Memory B cell (primary cell): Measurements from ENCODE around the gene TAC1.

Source experiments
- ATAC-seq: fragments of 150-1000 bp; cut with Tn5 transposase; 2 replicates; pipeline ENCODE4 v1.10.0; 2021; ENCODE audit warnings: low read depth, mild to moderate bottlenecking, moderate library complexity
- DNase-seq, 2 donors: peaks; one replicate each; pipeline ENCODE4 v3.0.0; 2022; ENCODE audit warnings: low spot score in 2 of 2
- H3K27ac Mint-ChIP-seq: one replicate; pipeline ENCODE4 v1.8.0; 2022; ENCODE audit warnings: mild to moderate bottlenecking, moderate library complexity, mixed read lengths
- H3K27me3 Mint-ChIP-seq: one replicate; pipeline ENCODE4 v1.8.0; 2022; ENCODE audit warnings: mixed read lengths
- H3K36me3 Mint-ChIP-seq: one replicate; pipeline ENCODE4 v1.8.0; 2022; ENCODE audit warnings: mild to moderate bottlenecking, mixed read lengths
- H3K4me1 Mint-ChIP-seq: one replicate; pipeline ENCODE4 v1.8.0; 2022; ENCODE audit warnings: mixed read lengths
- H3K4me3 Mint-ChIP-seq: one replicate; pipeline ENCODE4 v1.8.0; 2022; ENCODE audit warnings: mild to moderate bottlenecking, moderate library complexity, mixed read lengths
- H3K9me3 Mint-ChIP-seq: one replicate; pipeline ENCODE4 v1.8.0; 2022; ENCODE audit warnings: mixed read lengths

The TAC1 gene

GRCh38 chr7:97731736-97732564, at the start of gene TAC1:
TSS of gene TAC1 (plus strand) at chr7:97732086. CDS start at chr7:97732613, 527 bp downstream.
- Mint-ChIP-seq H3K9me3 (peaks cover 2% of the 10 kb centered on the region), H3K4me1 (no peaks in the 10 kb centered on the region), H3K27me3 (peaks cover 16% of the 10 kb centered on the region), H3K4me3 (no peak within 1 kb of the TSS), H3K27ac (no peak within 1 kb of the TSS), H3K36me3 (no peaks in the 10 kb centered on the region)
- no peak for ATAC-seq
- DNase-seq = no peak

DNA sequence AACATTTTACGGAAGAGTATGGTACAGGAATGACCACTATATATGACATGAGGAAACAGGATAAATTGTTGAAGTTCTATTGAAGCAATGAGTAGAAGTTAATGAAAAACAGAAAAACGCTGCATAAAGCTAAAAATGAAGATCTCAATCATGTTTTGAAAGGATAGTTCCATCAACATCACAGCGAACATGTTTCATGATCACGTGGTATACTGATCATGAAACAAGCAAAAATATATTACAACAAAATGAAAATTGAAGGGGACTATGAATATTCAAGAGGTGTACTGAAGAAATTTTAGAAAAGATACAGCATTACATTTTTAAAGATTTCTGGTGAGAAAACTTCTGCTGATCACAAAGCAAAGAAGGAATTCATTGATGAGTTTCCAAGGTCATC, 45.9 kb upstream of the TAC1 start:
- no peak for DNase-seq

GRCh38 chr7:97693586-97693985, 38.3 kb upstream of the TAC1 start:
- no peaks in the 10 kb centered on the region for H3K9me3 Mint-ChIP-seq
- H3K27me3 Mint-ChIP-seq = peaks cover under 1% of the 10 kb centered on the region
- H3K4me3 Mint-ChIP-seq = no peak overlapping the region
- DNase-seq = no peak
- H3K36me3 Mint-ChIP-seq = no peaks in the 10 kb centered on the region
- H3K27ac Mint-ChIP-seq = no peak overlapping the region
- no peaks in the 10 kb centered on the region for H3K4me1 Mint-ChIP-seq
- ATAC-seq = no peak

More for the DNA sequence above, 45.9 kb upstream of the TAC1 start:
- Mint-ChIP-seq H3K27me3 (peaks cover 1% of the 10 kb centered on the region), H3K4me1 (no peaks in the 10 kb centered on the region), H3K4me3 (no peak overlapping the region), H3K9me3 (no peaks in the 10 kb centered on the region), H3K36me3 (no peaks in the 10 kb centered on the region), H3K27ac (no peak overlapping the region)
- no peak for ATAC-seq

- DNase-seq (no peak), ATAC-seq (no peak)
- H3K27ac Mint-ChIP-seq = no peak overlapping the region
- no peaks in the 10 kb centered on the region for H3K36me3 Mint-ChIP-seq
- no peaks in the 10 kb centered on the region for H3K9me3 Mint-ChIP-seq
- no peak overlapping the region for H3K4me3 Mint-ChIP-seq
- no peaks in the 10 kb centered on the region for H3K27me3 Mint-ChIP-seq
- H3K4me1 Mint-ChIP-seq = no peaks in the 10 kb centered on the region
Observed at GRCh38 chr7:97694355-97694754, 37.5 kb upstream of the TAC1 start.

DNA sequence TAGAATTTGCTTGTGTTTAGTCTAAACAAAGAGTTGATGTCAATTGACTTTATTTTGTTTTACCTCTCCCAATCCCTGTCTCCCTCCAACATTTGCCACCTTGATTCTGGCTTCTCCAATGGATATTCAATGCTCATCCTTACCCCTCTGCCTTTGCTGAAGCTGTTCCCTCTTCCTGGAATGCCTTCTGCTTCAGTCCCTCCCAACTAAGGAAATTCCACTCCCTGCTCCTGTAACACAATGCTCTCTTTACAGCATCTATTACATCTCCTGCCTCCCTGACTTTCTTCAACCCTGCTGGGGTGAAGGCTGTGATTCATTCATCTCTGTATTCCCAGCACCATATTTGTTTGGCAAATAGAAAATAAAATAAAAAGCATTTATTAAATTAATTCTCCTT, 34.5 kb upstream of the TAC1 start:
- no peaks in the 10 kb centered on the region for H3K27me3 Mint-ChIP-seq
- H3K27ac Mint-ChIP-seq = no peak overlapping the region
- H3K36me3 Mint-ChIP-seq = no peaks in the 10 kb centered on the region
- no peaks in the 10 kb centered on the region for H3K9me3 Mint-ChIP-seq
- ATAC-seq (no peak), DNase-seq (no peak)
- no peak overlapping the region for H3K4me3 Mint-ChIP-seq
- no peaks in the 10 kb centered on the region for H3K4me1 Mint-ChIP-seq

DNA sequence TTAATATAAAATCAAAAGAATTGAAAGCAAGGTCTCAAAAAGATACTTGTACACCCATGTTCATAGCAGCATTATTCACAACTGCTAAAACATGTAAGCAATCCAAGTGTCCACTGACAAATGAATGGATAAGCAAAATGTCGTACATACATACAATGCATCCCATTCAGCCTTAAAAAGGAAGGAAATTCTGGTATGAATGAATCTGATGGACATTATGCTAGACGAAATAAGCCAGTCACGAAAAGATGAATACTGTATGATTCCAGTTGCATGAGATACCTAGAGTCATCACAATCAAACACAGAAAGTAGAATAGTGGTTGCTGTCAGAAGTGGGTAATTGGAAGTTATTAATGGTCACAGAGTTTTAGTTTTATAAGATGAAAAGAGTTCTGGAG, 9.5 kb upstream of the TAC1 start:
- peaks cover 2% of the 10 kb centered on the region for H3K27me3 Mint-ChIP-seq
- peaks cover 3% of the 10 kb centered on the region for H3K9me3 Mint-ChIP-seq
- no peaks in the 10 kb centered on the region for H3K36me3 Mint-ChIP-seq
- no peak for ATAC-seq
- H3K4me1 Mint-ChIP-seq = no peaks in the 10 kb centered on the region
- H3K27ac Mint-ChIP-seq = no peak overlapping the region
- no peak for DNase-seq
- H3K4me3 Mint-ChIP-seq = no peak overlapping the region

- no peak overlapping the region for H3K27ac Mint-ChIP-seq
- DNase-seq (no peak), ATAC-seq (no peak)
- H3K4me3 Mint-ChIP-seq = no peak overlapping the region
- H3K4me1 Mint-ChIP-seq = no peaks in the 10 kb centered on the region
- no peaks in the 10 kb centered on the region for H3K36me3 Mint-ChIP-seq
- H3K9me3 Mint-ChIP-seq = peaks cover 2% of the 10 kb centered on the region
- H3K27me3 Mint-ChIP-seq = peaks cover 17% of the 10 kb centered on the region
Observed at GRCh38 chr7:97732565-97733275, 834 bp downstream of the TAC1 start.

DNA sequence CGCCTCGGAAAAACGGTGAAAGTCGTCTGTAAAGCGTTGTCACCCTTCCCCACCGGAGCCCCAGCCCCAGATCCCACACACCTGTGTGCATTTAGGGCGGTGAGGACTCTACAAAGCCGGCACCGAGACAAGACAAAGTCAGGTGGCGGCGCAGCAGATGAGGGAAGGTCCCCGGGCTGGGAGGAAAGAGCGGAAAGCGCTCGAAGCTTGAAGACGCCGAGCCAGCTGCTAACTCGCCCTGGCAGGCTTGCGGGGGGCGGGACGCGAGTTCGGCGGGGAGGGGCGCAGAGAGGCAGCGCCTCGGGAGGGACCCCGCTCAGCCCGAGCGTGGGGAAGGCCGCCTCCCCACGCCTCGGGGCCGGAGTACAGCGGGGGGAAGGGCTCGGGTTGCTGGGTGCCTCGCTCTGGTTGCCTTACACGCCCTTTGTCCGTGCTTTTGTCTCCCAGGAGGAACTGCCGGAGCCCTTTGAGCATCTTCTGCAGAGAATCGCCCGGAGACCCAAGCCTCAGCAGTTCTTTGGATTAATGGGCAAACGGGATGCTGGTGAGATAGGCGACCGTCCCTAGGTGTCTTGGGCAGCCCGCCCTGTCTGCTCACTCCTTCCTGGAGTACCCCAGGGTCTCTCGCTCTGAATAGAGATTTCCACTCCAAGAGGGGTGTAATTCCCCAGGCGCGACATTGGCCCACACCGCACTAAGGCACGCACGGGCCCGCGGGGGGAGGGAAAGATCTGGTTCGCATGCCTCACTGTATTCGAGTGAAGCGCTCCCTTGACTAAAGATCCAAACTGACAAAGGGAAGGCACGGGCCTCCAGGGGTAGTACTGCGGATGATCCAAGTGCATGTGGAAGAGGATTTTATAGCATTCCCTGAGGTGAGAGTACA, 1.6 kb downstream of the TAC1 start:
- H3K36me3 Mint-ChIP-seq = no peaks in the 10 kb centered on the region
- H3K9me3 Mint-ChIP-seq = peaks cover 2% of the 10 kb centered on the region
- H3K4me1 Mint-ChIP-seq = no peaks in the 10 kb centered on the region
- ATAC-seq (no peak), DNase-seq (no peak)
- H3K27ac Mint-ChIP-seq = no peak overlapping the region
- no peak overlapping the region for H3K4me3 Mint-ChIP-seq
- H3K27me3 Mint-ChIP-seq = peaks cover 18% of the 10 kb centered on the region

- Mint-ChIP-seq H3K9me3 (peaks cover 2% of the 10 kb centered on the region), H3K36me3 (no peaks in the 10 kb centered on the region), H3K27me3 (peaks cover 15% of the 10 kb centered on the region), H3K27ac (no peak overlapping the region), H3K4me3 (no peak overlapping the region), H3K4me1 (no peaks in the 10 kb centered on the region)
- ATAC-seq (no peak), DNase-seq (no peak)
Observed at GRCh38 chr7:97734255-97734654, 2.4 kb downstream of the TAC1 start.

GRCh38 chr7:97735075-97735474, 3.2 kb downstream of the TAC1 start:
- DNase-seq = no peak
- H3K4me3 Mint-ChIP-seq = no peak overlapping the region
- no peak overlapping the region for H3K27ac Mint-ChIP-seq
- H3K27me3 Mint-ChIP-seq = peaks cover 14% of the 10 kb centered on the region
- H3K36me3 Mint-ChIP-seq = no peaks in the 10 kb centered on the region
- no peaks in the 10 kb centered on the region for H3K9me3 Mint-ChIP-seq
- ATAC-seq = no peak
- no peaks in the 10 kb centered on the region for H3K4me1 Mint-ChIP-seq

GRCh38 chr7:97748482-97748881, 16.6 kb downstream of the TAC1 start:
- ATAC-seq (no peak), DNase-seq (no peak)
- Mint-ChIP-seq H3K27ac (no peak overlapping the region), H3K4me1 (no peaks in the 10 kb centered on the region), H3K27me3 (no peaks in the 10 kb centered on the region), H3K9me3 (no peaks in the 10 kb centered on the region), H3K36me3 (no peaks in the 10 kb centered on the region), H3K4me3 (no peak overlapping the region)

DNA sequence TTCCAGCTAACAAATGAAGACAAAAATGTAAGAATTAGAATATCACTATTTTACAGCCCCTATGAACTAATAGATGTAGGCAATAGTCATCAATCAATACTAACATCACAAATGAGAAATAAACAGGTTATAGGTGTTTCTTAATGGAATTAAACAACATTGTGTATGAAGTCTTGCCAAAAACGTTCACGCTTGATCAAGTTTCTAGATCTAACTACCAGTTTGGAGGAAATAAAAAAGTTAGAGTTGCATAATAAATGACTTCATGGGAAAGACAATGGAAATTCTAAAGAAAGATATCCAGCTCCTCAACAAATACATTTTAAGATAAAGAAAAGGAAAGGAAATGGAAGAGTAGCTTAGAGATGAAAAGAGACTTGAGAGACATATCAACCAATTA, 19.7 kb downstream of the TAC1 start:
- Mint-ChIP-seq H3K36me3 (no peaks in the 10 kb centered on the region), H3K4me1 (no peaks in the 10 kb centered on the region), H3K4me3 (no peak overlapping the region), H3K9me3 (no peaks in the 10 kb centered on the region), H3K27ac (no peak overlapping the region), H3K27me3 (no peaks in the 10 kb centered on the region)
- ATAC-seq (no peak), DNase-seq (no peak)

DNA sequence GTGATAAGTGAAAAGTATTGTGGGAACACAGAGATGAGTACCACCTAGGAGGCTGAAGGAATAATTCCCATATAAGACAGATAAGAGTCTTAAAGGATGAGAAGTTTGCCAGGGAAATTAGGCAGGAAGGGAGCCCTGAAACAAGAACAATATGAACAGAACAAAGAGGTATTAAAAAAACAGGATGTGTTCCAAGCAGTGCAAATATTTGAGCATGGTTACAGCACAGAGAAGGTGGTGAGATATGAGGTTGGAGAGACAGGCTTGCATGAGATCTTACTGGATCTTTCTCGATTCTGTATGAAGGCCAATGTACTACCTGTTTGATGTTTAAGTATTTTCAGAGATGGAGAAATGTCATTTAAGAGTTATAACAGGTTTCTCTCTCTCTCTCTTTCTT, 20.3 kb downstream of the TAC1 start:
- Mint-ChIP-seq H3K4me3 (no peak overlapping the region), H3K27me3 (no peaks in the 10 kb centered on the region), H3K9me3 (no peaks in the 10 kb centered on the region), H3K4me1 (no peaks in the 10 kb centered on the region), H3K36me3 (no peaks in the 10 kb centered on the region), H3K27ac (no peak overlapping the region)
- DNase-seq (no peak), ATAC-seq (no peak)

DNA sequence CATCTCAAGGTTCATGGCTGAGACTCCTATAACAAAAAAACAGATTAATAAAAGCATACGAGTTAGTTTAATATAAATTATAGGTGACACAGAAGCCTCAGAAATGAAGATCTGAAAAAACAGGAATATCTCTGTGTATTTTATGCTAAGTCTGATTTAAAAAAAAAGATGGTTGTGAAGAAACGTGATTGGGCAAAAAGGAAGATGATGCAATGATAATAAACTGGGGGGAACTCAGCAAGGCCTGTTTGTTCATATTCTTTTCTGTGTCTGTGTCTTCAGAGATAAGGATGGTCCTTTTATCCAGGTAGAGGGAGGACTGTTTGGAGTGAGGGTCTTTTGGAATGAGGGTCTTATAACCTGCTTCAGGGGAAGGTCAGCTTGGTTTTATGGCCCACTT, 25.9 kb downstream of the TAC1 start:
- no peaks in the 10 kb centered on the region for H3K36me3 Mint-ChIP-seq
- H3K27me3 Mint-ChIP-seq = no peaks in the 10 kb centered on the region
- no peak overlapping the region for H3K27ac Mint-ChIP-seq
- H3K4me1 Mint-ChIP-seq = no peaks in the 10 kb centered on the region
- DNase-seq (no peak), ATAC-seq (no peak)
- H3K9me3 Mint-ChIP-seq = no peaks in the 10 kb centered on the region
- no peak overlapping the region for H3K4me3 Mint-ChIP-seq
